CD4-positive, alpha-beta T cell treated with Interleukin-1 beta for 1 hour (primary cell): ENCODE data around the gene ZFP64.
A peak's percentile ranks its signal among the peaks of the same experiment; 100 is the strongest.
"Not testable (repeated sequence)": the region's sequence is repeated elsewhere in the genome, so short reads cannot be mapped to it uniquely, and the experiment has no call there.

Experiments used
- DNase-seq, 2 donors: peaks; one replicate each; pipeline ENCODE4 v3.0.0-alpha.2; 2020 to 2022

ZFP64 gene

DNA sequence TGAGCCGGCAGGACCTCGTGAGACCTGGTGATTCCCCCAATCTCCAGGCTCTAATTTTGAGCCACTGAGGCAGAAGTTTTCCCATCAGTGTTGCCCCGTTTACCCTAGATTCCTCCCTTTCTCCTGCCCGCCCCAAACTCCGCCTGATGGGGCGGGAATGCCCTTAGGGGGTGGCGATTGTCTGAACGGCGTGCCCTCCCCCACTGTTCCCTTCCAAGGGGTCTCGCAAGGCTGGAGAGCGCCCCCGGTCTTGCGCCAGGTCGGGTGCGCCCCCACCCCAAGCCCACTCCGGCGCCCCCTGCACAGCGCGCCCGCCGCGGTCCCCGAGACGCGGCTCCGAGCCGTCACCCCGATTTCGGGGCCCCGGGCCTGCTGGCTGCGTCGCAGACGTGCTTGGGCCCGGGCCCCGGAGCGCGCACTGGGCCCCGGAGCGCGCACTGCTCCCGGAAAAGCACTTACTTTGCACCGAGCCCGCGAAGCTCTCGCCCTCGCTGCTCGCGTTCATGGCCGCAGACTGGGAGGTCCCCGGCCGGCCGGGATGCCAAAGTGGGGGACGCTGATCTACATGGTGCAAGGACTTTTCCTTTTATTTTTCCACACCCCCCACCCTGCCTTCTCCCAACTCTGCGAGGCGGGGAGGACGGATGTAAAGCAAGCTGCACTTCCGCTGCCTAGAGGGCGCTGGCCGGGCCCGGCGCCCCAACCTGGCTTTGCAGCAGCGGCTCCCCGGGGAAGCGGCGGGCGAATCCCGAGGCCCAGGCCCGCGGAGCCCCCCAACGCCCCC lies at the start of gene ZFP64:
Gene ZFP64, minus strand, starts transcription at position 648 of the 784 bp plus-strand sequence. Its CDS starts 143 bp downstream, at position 505.
- DNase-seq: peak; percentile 61 to 70

DNA sequence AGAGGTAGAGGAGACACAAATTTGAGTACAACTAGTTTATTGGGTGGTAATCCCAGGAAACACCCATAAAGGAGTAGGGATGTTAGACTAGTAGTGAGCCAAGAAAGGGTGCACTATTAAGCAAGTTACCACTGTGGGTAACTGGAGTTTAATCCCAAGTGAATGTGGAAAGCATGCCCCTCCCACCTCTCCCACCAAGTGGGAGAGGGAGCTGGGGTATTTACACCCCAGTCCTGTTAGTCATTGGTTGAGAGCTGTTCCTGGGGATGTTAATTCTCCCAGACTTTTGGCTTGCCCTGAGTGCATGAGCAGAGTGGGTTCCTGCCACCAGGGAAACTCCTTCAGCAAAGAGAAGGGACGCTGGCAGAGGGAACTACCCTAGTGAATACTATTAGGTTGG lies 49.2 kb upstream of the ZFP64 start:
- no peak for DNase-seq

DNA sequence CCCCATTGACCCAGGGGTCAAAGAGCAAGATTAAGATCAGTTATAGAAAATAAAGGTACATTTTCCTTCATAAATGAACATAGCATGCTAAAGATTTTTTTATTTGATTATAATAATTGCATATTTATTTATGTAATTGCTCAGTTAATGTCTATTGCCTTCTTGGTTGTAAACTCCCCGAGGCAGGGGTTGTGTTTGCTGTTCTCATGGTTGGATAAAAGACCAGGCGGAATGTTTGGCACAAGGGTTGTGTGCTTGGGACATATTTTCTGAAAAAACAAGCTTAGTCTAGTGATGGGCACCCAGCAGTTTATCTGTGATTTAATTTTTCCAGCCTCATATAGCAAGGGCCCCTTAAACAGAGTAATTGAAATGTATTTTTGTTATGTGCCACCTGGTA lies 47.5 kb upstream of the ZFP64 start:
- no peak for DNase-seq

DNA sequence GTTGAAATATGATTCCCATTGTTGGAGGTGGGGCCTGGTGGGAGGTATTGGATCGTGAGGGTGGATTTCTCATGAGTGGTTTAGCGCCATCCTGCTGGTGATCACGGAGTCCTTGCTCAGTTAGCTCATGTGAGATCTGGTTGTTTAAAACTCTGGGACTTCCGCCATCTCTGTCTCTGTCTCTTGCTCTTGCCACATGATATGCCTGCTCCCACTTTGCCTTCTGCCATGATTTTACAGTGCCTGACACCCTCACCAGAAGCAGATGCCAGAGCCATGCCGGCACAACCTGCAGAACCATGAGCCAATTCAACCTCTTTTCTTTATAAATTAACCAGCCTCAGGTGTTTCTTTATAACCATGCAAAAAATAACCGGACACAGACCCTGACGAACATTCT lies 44.7 kb upstream of the ZFP64 start:
- no peak for DNase-seq

DNA sequence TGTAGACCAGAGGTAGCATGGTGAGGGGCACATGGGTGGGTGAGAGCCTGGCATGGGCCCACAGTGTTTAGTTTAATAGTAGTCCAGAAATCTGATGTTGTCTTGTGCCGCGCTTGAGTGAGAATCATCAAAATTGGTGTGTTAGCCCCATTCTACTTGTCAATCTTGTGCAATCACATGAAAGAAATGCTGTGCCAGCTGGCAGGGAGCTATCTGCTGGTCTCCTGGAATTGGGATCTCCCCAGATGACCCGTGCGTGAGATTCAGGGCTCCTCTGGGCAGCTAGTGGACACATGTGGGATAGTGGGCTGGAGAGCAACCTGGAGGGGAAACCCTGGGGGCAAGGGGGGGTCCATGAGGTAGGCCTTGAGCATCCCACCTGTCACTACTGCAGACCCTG lies 43.5 kb upstream of the ZFP64 start:
- no peak for DNase-seq

DNA sequence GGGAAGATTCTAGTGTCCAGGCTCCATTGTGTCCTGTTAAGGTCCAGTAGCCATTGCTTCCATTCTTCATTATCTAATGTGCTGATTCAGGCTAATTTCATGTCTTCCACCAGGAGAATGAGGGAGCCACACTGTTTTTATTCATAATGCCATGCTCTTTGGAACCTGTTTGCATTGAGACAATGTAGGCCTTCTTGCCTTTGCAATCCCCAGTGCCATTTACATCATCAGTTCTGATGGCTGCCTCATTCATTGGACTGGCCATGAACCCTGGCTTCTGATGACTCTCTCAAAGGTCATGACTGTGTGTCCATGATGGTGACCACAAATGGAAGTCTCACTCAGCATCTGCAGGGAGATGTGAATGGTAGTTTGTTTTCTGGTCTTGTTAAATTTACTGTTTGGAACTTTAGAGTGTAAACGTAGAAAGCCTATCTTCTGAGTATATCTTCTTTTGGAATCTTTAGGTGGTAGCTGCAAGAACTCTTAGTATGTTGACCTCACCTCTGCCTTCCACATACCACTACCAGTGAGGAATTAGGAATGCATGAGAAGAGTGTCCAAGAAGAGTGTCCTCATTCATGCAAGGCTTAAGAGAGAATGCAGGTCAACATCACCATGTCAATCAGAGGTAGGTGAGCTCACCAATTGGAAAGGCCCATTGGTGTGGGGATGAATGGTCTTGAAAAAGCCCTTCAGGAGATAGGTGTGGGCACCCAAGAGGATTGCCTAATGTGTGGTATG lies 42.9 kb upstream of the ZFP64 start:
- no peak for DNase-seq

DNA sequence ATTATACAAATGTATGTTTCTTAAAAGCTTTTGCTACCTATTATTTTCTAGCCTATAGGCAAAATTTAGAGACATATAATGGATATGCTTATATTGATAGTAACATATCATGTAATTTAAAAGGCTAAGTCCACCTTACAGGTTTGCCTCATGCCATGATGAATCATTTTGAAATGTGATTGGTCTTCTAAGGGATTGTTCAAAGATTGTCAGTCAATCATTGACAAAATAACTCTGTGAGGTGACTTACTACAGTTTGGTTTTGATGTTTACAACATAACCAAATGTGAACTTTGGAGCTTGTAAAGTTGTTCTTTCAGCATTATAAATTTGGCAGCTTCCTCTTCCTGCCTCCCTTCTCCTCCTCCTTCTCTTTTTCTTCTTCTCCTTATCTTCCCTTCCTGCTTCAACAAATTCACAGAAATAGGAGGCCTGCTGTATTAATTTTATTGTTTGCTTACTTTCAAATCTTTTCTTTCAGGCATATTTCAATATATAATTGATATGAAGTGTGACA lies 39.7 kb upstream of the ZFP64 start:
- no peak for DNase-seq

DNA sequence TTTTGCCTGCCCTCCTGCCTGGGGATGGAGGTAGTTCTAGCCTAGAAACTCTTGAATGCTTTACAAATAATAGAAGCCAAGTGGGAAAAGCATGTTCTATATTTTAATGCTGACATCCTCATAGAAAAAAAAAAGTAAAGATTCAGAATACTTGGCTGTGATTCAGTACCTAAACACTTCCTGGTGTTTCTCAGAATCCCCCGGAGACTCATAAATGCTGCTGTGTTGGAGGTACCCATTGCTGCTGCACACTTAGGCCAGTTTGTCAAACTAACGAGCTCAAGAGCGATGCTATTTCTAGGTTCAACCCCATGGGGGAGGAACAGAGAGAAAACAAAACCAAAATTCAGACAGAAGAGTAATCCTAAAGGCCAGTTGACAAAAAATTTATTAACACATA lies 38.8 kb upstream of the ZFP64 start:
- no peak for DNase-seq

DNA sequence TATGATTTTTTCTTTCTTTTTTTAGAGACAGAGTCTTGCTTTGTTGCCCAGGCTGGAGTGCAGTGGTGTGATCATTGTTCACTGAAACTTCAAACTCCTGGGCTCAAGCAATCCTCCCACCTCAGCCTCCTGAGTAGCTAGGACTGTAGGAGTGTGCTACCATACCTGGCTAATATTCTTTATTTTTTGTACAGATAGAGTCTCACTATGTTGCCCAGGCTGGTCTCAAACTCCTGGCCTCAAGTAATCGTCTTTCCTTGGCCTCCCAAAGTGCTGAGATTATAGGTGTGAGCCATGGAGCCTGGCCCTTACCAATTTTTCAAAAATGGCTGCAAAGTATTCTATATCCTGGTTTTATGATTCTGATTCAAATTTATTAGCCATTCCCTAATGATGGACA lies 37.8 kb upstream of the ZFP64 start:
- not testable (repeated sequence) for DNase-seq

DNA sequence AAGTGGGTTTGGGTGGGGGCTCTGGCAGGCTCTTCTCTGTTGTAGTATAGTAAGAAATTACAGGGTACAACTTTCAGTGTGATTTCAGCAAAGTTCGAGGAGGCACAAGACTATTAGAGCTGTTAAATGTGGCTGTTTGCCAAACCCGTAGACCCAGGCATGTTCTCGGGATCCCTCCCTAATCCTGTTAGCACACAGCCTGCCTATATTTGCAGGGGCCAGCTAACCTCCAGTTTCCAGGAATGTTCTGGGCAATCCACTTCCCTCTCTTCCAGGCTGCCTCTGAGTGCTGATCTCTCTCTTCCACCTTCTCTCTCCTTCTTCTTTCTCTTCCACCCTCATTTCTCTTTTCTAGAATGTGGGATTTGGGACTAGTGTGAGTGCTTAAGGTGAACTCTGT lies 34.8 kb upstream of the ZFP64 start:
- DNase-seq: no peak

DNA sequence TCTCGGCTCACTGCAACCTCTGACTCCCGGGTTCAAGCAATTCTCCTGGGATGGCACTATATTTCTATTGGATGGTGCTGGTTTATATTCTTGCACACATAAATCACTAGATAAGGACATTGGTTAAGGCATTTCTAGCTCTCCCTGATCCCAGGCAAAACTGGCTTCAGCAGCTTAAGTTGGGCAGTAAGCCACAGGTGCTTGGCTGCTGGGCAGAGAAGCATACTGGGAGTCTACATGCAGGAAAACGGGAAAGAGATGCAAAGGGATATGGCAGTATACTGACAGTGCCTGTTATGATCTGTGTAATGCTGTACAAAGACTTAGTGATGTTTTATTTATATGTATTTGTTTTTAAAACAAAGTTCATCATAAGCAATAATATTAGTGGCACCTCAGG lies 33.3 kb upstream of the ZFP64 start:
- no peak for DNase-seq

DNA sequence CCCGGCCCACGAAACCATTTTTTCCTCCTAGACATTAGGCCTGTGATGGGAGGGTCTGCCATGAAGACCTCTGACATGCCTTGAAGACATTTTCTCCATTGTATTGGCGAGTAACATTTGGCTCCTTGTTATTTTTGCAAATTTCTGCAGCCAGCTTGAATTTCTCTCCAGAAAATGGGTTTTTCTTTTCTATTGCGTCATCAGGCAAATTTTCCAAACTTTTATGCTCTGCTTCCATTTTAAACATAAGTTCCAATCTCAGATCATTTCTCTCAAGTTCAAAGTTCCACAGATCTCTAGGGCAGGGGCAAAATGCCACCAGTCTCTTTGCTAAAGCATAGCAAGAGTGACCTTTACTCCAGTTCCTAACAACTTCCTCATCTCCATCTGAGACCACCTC lies 29.8 kb upstream of the ZFP64 start:
- DNase-seq: not testable (repeated sequence)

DNA sequence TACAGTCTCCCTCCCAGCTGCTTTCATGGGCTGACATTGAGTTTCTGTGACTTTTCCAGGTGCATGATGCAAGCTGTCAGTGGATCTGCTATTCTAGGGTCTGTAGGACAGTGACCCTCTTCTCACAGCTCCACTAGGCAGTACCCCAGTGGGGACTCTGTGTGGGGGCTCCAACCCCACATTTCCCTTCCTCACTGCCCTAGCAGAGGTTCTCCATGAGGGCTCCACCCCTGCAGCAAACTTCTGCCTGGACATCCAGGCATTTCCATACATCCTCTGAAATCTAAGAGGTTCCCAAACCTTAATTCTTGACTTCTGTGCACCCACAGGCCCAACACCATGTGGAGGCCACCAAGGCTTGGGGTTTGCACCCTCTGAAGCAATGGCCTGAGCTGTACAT lies 29.3 kb upstream of the ZFP64 start:
- not testable (repeated sequence) for DNase-seq

DNA sequence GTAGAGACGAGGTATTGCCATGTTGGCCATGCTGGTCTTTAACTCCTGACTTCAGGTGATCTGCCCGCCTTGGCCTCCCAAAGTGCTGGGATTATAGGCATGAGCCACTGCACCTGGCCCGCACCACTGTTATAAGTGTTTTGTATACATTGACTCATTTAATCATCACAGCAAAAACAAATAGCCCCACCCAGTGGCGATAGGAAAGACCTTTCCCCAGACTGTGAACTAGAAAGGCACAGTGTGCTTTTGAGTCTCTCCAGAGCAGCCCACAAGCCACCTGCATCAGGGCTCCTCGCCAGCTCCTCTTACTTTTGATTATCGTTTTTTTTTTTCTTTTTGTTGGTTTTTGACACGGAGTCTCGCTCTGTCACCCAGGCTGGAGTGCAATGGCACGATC lies 27.9 kb upstream of the ZFP64 start:
- no peak for DNase-seq

DNA sequence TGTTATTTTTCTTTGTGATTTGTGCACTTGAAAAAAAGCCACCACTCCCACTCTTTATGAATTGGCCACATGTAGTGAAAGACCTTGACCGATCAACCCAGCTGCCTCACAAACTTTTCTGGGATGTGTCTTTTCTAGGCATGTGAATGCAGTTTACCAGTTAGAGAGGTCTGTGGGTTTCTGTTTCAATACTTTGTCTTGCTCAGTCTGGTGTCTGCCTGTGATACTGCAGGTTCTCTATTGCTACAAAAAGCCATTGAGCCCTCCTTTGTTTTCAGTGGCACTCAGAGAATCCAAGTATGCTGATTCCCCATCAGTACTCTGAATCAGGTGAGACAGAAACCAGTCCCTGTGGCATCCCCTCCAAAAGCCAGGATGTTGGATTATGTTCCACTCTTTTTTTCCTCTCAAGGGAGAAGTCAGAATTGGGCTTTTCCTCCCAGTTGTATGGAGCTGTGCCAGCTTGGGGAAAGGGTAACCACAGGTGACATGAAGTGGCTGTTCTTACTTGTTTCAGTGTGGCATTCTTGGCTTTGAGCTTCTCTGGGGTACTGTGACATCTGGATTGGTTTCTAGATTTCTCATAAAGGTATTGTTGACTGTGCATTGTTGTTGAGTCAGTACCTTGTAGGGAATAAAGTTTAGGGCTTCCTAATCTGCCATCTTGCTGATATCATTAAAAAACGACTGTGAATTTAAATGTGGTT lies 26.3 kb upstream of the ZFP64 start:
- DNase-seq: no peak

DNA sequence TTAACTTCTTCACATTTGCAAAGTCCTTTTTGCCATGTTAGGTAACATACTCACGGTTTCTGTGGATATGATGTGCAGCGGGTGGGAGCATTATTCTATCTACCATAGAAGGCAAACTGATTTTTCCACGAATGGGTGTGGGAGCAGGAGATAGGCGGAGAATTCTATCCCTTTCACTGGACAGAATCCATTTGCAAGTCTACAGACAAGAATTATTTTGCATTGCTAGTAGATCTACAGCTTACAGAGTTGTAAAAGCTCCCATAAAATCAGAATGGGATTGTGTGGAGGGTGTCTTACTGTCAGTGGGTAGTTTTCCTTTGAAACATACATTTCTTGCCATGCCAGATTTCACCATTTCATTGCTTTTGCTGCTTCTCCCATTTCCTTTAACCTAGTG lies 22.4 kb upstream of the ZFP64 start:
- no peak for DNase-seq

DNA sequence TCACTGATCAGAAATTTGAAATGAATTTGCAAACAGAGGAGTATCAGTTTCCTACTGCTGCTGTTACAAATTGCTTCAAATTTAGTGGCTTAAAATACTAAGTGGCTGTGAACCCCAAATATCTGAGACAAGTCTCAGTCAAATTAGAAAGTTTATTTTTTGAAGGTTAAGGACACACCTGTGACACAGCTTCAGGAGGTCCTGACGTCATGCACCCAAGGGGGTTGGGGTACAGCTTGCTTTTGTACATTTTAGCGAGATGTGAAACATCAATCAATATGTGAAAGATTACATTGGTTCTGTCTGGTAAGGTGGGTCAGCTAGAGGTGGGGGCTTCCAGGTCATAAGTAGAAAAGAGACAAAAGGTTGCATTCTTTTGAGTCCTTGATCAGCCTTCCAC lies 21.4 kb upstream of the ZFP64 start:
- no peak for DNase-seq

DNA sequence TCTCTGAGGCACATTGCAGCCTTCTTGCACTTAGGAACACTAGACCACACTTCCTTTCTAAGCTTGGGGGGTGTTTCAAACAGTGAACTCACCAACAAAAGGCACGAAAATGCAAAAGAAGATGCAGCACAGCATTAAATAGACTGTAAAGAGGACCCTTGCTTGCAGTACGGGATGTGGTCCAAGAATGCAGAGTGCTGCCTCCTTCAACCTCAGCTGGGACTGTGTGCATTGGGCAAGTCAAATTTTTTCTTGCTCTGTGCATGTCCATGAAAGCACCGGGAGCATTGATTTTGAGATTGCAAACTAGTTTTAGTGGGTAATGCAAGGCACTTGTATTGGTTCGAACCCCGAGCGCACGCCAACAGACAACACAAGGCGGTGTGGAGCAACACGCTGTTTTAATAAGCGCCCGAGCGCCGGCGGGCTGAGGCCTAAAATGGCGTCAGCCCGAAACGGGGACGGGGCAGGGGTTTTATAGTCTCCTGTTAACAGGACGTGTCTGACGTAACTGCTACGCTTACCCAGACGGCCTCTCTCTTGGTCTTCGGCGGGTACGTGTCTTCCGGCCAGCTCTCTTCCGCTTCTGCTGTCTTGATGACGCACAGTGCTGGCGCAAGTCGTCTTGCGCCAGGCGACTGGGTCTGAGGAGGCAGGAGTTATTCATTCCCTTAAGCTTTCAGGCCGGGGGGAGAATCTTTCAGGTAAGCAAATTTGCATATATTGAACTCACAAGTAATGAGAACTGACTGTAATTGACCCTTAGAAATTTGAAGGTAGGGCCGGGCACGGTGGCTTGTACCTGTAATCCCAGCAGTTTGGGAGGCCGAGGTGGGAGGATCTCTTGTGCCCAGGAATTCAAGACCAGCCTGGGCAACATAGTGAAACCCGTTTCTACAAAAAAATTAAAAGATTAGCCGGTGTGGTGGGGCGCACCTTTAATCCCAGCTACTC lies 18.7 kb upstream of the ZFP64 start:
- no peak for DNase-seq

DNA sequence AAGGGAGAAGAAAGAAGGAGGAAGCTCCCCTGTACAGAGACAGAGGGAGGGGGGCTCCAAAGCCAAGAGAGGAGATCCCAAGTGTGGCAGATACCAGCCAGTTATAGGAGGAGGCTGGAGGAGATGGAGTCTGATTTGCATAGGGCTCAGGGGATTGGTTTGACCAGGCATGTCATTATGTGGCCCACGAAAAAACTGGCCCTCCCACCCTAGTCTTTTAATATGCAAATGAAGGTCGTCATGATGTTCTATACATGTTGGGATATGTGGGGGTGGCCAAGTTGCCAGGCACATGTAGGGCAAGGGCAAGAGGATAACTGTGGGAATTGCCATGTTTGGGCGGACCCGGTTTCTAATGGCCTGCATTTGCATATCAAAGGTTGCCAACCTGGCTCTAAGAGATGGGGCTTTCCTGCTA lies 17.6 kb upstream of the ZFP64 start:
- DNase-seq: no peak

DNA sequence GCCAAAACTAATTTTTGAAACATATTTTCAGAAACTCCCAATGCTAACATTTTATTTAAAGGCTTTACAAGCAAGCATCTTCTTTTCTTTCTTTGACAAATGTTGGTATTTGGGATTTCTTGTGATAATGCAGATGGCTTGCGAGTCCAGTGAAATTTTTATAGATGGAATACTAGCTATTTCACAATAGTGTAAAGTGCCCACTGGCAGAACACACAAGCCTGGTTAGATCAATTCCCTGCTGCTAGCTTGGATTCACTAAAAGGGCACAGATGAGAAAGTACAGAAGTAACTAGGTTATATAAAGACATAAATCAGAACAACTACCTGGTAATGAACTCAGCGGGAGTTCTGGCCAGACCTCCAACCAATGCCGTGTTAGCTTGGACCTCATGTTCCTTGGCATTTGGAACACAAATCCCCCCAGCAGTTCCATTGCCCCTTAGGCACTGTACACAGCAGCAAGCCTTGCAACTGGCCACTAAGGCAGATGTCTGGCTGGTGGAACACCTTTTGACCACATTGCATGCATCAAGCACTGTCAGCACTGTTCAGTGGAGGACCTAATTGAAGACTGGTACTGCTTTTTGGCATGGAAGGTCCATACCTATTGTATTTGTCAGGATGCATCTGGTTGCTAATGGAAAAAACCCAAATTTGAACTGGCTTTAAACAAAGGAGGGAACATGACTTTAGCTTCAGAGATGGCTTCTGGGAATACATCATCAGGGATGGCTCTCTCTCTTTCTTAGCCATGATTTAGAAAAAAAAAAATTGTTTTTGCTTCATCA lies 15.6 kb upstream of the ZFP64 start:
- DNase-seq: no peak

DNA sequence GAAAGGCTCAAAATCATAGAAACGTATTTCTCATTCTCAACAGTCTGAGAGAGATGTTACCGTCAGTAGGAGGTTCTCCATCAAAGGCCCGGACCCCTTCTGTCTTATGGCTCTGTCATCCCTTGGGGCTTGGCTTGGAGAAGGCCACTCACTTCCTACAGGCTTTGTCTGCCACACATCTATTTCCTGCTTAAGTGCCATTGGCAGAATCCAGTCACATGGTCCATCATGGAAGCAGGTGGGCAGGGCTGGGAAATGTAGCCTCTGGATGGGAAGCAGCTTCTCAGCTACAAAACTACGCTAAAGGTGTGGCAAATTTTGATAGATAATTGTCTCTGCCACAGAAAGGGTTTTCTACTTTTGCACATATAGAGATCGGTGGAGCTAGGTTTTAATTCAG lies 12.6 kb upstream of the ZFP64 start:
- no peak for DNase-seq

DNA sequence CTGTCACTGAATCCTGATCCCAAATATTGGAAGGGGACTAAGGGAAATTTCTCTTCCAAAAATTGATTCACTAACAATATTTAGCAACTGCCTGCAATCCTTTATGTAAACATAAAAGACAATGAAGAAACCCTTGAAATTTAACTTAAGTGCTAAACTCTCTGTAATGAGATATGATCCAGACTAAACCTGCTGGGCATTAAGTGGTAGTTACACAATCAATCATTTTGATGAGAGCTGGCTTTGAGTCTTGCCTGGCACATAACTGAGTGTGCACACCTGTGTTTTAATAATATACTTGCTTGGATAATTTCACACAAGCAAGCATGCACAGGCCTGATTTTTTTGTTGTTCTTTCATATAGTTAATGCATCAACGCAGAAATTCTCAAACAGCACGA lies 9.8 kb upstream of the ZFP64 start:
- no peak for DNase-seq
